Measurements from ENCODE around the gene LDHD.

The LDHD gene

DNA sequence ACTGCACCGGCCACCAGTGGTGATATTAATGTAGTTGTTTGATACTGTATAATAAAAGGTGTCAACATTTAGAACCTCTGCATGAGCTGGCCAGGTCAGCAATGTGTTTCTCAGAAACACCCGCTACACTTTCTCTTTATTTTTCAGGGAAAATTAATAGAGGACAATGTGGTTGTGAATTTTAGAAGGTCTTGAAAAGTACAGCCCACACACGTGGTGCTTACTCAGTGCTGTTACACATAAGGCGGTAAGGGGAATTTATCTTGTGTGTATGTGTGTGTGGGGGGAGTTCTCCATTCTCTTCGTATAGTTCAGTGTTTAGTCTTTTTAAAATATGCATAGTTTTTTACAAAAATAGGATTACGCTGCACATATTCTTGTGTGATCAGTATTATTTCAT lies 27.4 kb upstream of the LDHD start:
- DNase-seq (ENCODE audit: low read depth in 1 of 2, low spot score in 1 of 2) = no peak
- no peak overlapping the region for H3K27ac ChIP-seq (replicated peaks)
- TF ChIP-seq, protein P1, sequence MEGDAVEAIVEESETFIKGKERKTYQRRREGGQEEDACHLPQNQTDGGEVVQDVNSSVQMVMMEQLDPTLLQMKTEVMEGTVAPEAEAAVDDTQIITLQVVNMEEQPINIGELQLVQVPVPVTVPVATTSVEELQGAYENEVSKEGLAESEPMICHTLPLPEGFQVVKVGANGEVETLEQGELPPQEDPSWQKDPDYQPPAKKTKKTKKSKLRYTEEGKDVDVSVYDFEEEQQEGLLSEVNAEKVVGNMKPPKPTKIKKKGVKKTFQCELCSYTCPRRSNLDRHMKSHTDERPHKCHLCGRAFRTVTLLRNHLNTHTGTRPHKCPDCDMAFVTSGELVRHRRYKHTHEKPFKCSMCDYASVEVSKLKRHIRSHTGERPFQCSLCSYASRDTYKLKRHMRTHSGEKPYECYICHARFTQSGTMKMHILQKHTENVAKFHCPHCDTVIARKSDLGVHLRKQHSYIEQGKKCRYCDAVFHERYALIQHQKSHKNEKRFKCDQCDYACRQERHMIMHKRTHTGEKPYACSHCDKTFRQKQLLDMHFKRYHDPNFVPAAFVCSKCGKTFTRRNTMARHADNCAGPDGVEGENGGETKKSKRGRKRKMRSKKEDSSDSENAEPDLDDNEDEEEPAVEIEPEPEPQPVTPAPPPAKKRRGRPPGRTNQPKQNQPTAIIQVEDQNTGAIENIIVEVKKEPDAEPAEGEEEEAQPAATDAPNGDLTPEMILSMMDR (IDR thresholded peaks at IDR 0.05; ENCODE audit: insufficient read depth, low read length) = no peak
- no peak overlapping the region for H3K4me3 ChIP-seq (replicated peaks; ENCODE audit: insufficient read depth, low read length)
- H3K27me3 ChIP-seq (ENCODE audit: insufficient read depth, poor library complexity, severe bottlenecking) = no peaks in the 10 kb centered on the region

DNA sequence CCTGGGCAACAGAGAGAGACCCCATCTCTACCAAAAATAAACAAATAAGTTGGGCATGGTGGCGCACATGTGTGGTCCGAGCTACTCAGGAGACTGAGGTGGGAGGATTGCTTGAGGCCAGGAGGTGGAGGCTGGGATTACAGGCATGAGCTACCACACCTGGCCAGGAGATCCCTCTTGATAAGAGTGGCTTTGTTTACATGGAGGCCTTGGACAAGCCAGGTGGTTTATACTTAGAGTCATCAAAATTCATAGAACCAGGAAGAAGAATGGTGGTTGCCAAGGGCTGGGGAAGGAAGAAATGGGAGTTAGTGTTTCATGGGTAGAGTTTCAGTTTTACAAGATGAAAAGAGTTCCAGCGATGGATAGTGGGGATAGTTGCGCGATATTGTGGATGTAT lies 22.9 kb upstream of the LDHD start:
- H3K27me3 ChIP-seq (ENCODE audit: insufficient read depth, poor library complexity, severe bottlenecking) = no peaks in the 10 kb centered on the region
- H3K27ac ChIP-seq (replicated peaks) = no peak overlapping the region
- H3K4me3 ChIP-seq (replicated peaks; ENCODE audit: insufficient read depth, low read length) = no peak overlapping the region
- TF ChIP-seq, protein P2, sequence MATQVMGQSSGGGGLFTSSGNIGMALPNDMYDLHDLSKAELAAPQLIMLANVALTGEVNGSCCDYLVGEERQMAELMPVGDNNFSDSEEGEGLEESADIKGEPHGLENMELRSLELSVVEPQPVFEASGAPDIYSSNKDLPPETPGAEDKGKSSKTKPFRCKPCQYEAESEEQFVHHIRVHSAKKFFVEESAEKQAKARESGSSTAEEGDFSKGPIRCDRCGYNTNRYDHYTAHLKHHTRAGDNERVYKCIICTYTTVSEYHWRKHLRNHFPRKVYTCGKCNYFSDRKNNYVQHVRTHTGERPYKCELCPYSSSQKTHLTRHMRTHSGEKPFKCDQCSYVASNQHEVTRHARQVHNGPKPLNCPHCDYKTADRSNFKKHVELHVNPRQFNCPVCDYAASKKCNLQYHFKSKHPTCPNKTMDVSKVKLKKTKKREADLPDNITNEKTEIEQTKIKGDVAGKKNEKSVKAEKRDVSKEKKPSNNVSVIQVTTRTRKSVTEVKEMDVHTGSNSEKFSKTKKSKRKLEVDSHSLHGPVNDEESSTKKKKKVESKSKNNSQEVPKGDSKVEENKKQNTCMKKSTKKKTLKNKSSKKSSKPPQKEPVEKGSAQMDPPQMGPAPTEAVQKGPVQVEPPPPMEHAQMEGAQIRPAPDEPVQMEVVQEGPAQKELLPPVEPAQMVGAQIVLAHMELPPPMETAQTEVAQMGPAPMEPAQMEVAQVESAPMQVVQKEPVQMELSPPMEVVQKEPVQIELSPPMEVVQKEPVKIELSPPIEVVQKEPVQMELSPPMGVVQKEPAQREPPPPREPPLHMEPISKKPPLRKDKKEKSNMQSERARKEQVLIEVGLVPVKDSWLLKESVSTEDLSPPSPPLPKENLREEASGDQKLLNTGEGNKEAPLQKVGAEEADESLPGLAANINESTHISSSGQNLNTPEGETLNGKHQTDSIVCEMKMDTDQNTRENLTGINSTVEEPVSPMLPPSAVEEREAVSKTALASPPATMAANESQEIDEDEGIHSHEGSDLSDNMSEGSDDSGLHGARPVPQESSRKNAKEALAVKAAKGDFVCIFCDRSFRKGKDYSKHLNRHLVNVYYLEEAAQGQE (IDR thresholded peaks at IDR 0.05; ENCODE audit: insufficient replicate concordance, low read depth) = no peak
- TF ChIP-seq SPI1 (IDR thresholded peaks at IDR 0.05; ENCODE audit: borderline replicate concordance, low read depth) = no peak
- TF ChIP-seq POLR2AphosphoS5 (IDR thresholded peaks at IDR 0.05; ENCODE audit: low read depth) = no peak
- TF ChIP-seq GABPA (IDR thresholded peaks at IDR 0.05; ENCODE audit: low read depth) = no peak
- TF ChIP-seq, protein P1 (IDR thresholded peaks at IDR 0.05; ENCODE audit: insufficient read depth, low read length) = no peak
- DNase-seq (ENCODE audit: low read depth in 1 of 2, low spot score in 1 of 2) = no peak

DNA sequence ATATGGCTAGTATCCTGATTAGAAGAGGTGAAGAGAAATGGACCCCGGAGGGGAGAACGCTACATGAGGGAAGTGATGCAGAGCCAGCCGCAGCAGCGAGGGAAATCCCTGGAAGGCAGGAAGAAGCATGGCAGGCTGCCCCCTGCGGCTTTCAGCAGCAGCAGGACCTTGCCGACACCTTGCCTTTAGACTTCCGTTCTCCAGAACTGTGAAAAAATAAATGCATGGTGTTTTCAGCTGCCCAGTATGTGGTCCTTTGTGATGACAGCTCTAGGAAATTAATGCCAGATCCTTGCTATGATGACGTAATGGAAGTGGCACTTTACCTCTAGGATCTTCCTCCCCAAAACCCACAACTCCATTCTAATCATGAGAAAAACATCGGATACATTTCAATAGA lies 22.1 kb upstream of the LDHD start:
- no peaks in the 10 kb centered on the region for H3K27me3 ChIP-seq (ENCODE audit: insufficient read depth, poor library complexity, severe bottlenecking)
- DNase-seq (ENCODE audit: low read depth in 1 of 2, low spot score in 1 of 2) = no peak

More for the DNA sequence above, 22.1 kb upstream of the LDHD start:
- TF ChIP-seq GABPA (IDR thresholded peaks at IDR 0.05; ENCODE audit: low read depth) (no peak), SPI1 (IDR thresholded peaks at IDR 0.05; ENCODE audit: borderline replicate concordance, low read depth) (no peak), POLR2AphosphoS5 (IDR thresholded peaks at IDR 0.05; ENCODE audit: low read depth) (no peak)
- TF ChIP-seq, protein P1 (IDR thresholded peaks at IDR 0.05; ENCODE audit: insufficient read depth, low read length) = no peak
- TF ChIP-seq, protein P2 (IDR thresholded peaks at IDR 0.05; ENCODE audit: insufficient replicate concordance, low read depth) = no peak
- Histone ChIP-seq H3K27ac (replicated peaks) (no peak overlapping the region), H3K4me3 (replicated peaks; ENCODE audit: insufficient read depth, low read length) (no peak overlapping the region)

All from HL-60 (cell line).